T-cell (primary cell): ENCODE results near the gene TCF12. TPM values are rescaled to one million over a fixed set of nuclear protein-coding genes. Genes with fewer than 3 reads are reported as not detected.
A peak's percentile ranks its signal among the peaks of the same experiment; 100 is the strongest.

ENCODE experiments used
- ATAC-seq, 4 experiments: fragments of 200-7000 bp in 3 of 4; fragments of 150-1000 bp in 1 of 4; cut with Tn5 transposase; replicated peaks in 1 of 4; 1 replicate in 3 of 4; 2 replicates in 1 of 4; pipeline ENCODE4 v1.10.0; 2021; ENCODE audit warnings: moderate library complexity in 3 of 4, mild to moderate bottlenecking in 2 of 4, moderate number of reproducible peaks in 1 of 4
- CTCF ChIA-PET, 2 donors: fragments of 300-600 bp; sonication (Branson Sonifier 250); formaldehyde crosslinking; loops; one replicate each; lab custom pipeline; 2022; ENCODE audit warnings: antibody characterized with exemption in 2 of 2; lab: Charles Lee
- POLR2A ChIA-PET, 2 donors: fragments of 300-600 bp; sonication (Branson Sonifier 250); formaldehyde crosslinking; loops; one replicate each; lab custom pipeline; 2022; ENCODE audit warnings: antibody characterized with exemption in 2 of 2; lab: Charles Lee
- DNase-seq, 35 experiments: peaks; one replicate each; pipeline versions ENCODE4 v3.0.0 to v3.0.0-alpha.2; 2013 to 2023
- H3K27ac ChIP-seq: one replicate; pipeline ENCODE4 v1.5.1; 2013; ENCODE audit warnings: low read length
- H3K27me3 ChIP-seq, 2 experiments: replicated peaks in 1 of 2; 1 replicate in 1 of 2; 2 replicates in 1 of 2; pipeline versions ENCODE4 v1.6.1 to v1.7.0; 2013; ENCODE audit warnings: low read length in 1 of 2, mixed read lengths in 1 of 2; ENCODE audit not compliant: control insufficient read depth in 2 of 2, insufficient read depth in 2 of 2; ENCODE audit errors: extremely low read depth in 1 of 2
- H3K36me3 ChIP-seq, 2 donors: 1 replicate in 1 of 2; 2 replicates in 1 of 2; pipeline versions ENCODE4 v1.6.1 to v1.7.0; 2013; ENCODE audit warnings: low read length in 1 of 2; ENCODE audit not compliant: control insufficient read depth in 2 of 2, insufficient read depth in 1 of 2; ENCODE audit errors: extremely low read depth in 1 of 2
- H3K4me1 ChIP-seq, 2 experiments: 1 replicate in 1 of 2; 2 replicates in 1 of 2; pipeline versions ENCODE4 v1.6.1 to v1.7.0; 2013; ENCODE audit warnings: low read length in 2 of 2, mixed read lengths in 1 of 2; ENCODE audit not compliant: insufficient read depth in 2 of 2, control insufficient read depth in 1 of 2; ENCODE audit errors: extremely low read depth in 1 of 2
- H3K4me3 ChIP-seq, 2 donors: 1 replicate in 1 of 2; 2 replicates in 1 of 2; pipeline versions ENCODE4 v1.5.1 to v1.7.0; 2013; ENCODE audit warnings: mild to moderate bottlenecking in 2 of 2, low read length in 1 of 2, moderate library complexity in 1 of 2; ENCODE audit not compliant: control insufficient read depth in 1 of 2; ENCODE audit errors: extremely low read depth in 1 of 2
- H3K9me3 ChIP-seq: 2 replicates; pipeline ENCODE4 v1.7.0; 2013
- H3K27ac Mint-ChIP-seq, 2 donors: one replicate each; pipeline ENCODE4 v1.8.0; 2020 to 2021; ENCODE audit warnings: mild to moderate bottlenecking in 2 of 2, mixed read lengths in 2 of 2
- H3K27me3 Mint-ChIP-seq, 2 donors: one replicate each; pipeline ENCODE4 v1.8.0; 2021 to 2022; ENCODE audit warnings: mixed read lengths in 2 of 2
- H3K36me3 Mint-ChIP-seq: one replicate; pipeline ENCODE4 v1.8.0; 2021; ENCODE audit warnings: mixed read lengths
- H3K4me1 Mint-ChIP-seq, 3 donors: one replicate each; pipeline ENCODE4 v1.8.0; 2020 to 2022; ENCODE audit warnings: mixed read lengths in 3 of 3, mild to moderate bottlenecking in 1 of 3
- H3K4me3 Mint-ChIP-seq, 3 donors: one replicate each; pipeline ENCODE4 v1.8.0; 2020 to 2022; ENCODE audit warnings: mild to moderate bottlenecking in 3 of 3, mixed read lengths in 3 of 3, moderate library complexity in 3 of 3
- H3K9me3 Mint-ChIP-seq, 3 donors: one replicate each; pipeline ENCODE4 v1.8.0; 2020 to 2022; ENCODE audit warnings: mixed read lengths in 3 of 3
- WGBS: methylation state at CpG from one replicate; pipeline ENCODE4 v1.1.5; 2013; ENCODE audit warnings: missing lambda C conversion rate; ENCODE audit not compliant: insufficient coverage; 5-methylcytosine and 5-hydroxymethylcytosine counted together
- total RNA-seq, 35 experiments: library from RNA in 6 of 35; stranded (reverse) in 6 of 35; fragments of 120-200 nt in 1 of 35; gene quantifications; one replicate each; pipeline versions ENCODE4 v1.2.1 to v1.2.4 and lab custom pipeline; 2013 to 2026

TCF12 gene
- total RNA-seq, 5 donors from 2014 or later (not counting 1 experiment from before 2014, with no cell fraction given): 68.0 to 94.3 (median 83.0) TPM

- DNase-seq (no peak), ATAC-seq (no peak)
- H3K4me1 ChIP-seq: peaks cover 12 to 20% of the 10 kb centered on the region in 2 experiments
- H3K27ac ChIP-seq: no peak overlapping the region
- Mint-ChIP-seq H3K27ac (no peak overlapping the region), H3K9me3 (no peaks in the 10 kb centered on the region), H3K4me1 (peaks cover 68 to 78% (median 69%) of the 10 kb centered on the region in 3 donors), H3K27me3 (no peaks in the 10 kb centered on the region), H3K36me3 (no peaks in the 10 kb centered on the region), H3K4me3 (peak overlapping the region in 1 of 3 donors; percentile 46)
- H3K4me3 ChIP-seq: no peak overlapping the region
- H3K36me3 ChIP-seq: no peaks in the 10 kb centered on the region
- 21% methylated on average over 2 of the region's 5 CpGs for WGBS
- POLR2A ChIA-PET: no interaction called here
- H3K9me3 ChIP-seq: no peaks in the 10 kb centered on the region
- CTCF ChIA-PET: interaction anchor here in 1 of 2 donors (0.6 kb wide), 1 partner anchor 15 kb away, joined by 3 read pairs; no protein-coding TSS in a partner anchor
- H3K27me3 ChIP-seq: no peaks in the 10 kb centered on the region
Measured at GRCh38 chr15:57037548-57037947, 119.1 kb downstream of the TCF12 start.

GRCh38 chr15:57038040-57038439 lies 119.6 kb downstream of the TCF12 start:
- no peaks in the 10 kb centered on the region for H3K36me3 Mint-ChIP-seq
- Histone ChIP-seq H3K36me3 (no peaks in the 10 kb centered on the region), H3K4me1 (peaks cover 12 to 20% of the 10 kb centered on the region in 2 experiments), H3K4me3 (no peak overlapping the region), H3K9me3 (no peaks in the 10 kb centered on the region), H3K27ac (no peak overlapping the region), H3K27me3 (no peaks in the 10 kb centered on the region)
- H3K4me3 Mint-ChIP-seq: no peak overlapping the region
- no peaks in the 10 kb centered on the region for H3K27me3 Mint-ChIP-seq
- no CpG with 5 or more reads among the region's 2 CpGs for WGBS
- ChIA-PET CTCF (no interaction called here), POLR2A (no interaction called here)
- DNase-seq: no peak
- peaks cover 66 to 78% (median 68%) of the 10 kb centered on the region in 3 donors for H3K4me1 Mint-ChIP-seq
- H3K27ac Mint-ChIP-seq: no peak overlapping the region
- no peaks in the 10 kb centered on the region for H3K9me3 Mint-ChIP-seq
- ATAC-seq: no peak

GRCh38 chr15:57038496-57038895 lies 120.1 kb downstream of the TCF12 start:
- H3K27me3 Mint-ChIP-seq: no peaks in the 10 kb centered on the region
- H3K4me1 Mint-ChIP-seq: peaks cover 67 to 78% (median 68%) of the 10 kb centered on the region in 3 donors
- H3K9me3 Mint-ChIP-seq: no peaks in the 10 kb centered on the region
- H3K4me1 ChIP-seq: peaks cover 12 to 20% of the 10 kb centered on the region in 2 experiments
- ChIA-PET POLR2A (no interaction called here), CTCF (no interaction called here)
- no peak overlapping the region for H3K4me3 ChIP-seq
- ATAC-seq (no peak), DNase-seq (no peak)
- H3K27ac Mint-ChIP-seq: no peak overlapping the region
- no peaks in the 10 kb centered on the region for H3K9me3 ChIP-seq
- no peaks in the 10 kb centered on the region for H3K36me3 Mint-ChIP-seq
- no peak overlapping the region for H3K27ac ChIP-seq
- 100% methylated on average over 2 of the region's 5 CpGs for WGBS
- H3K36me3 ChIP-seq: no peaks in the 10 kb centered on the region
- H3K4me3 Mint-ChIP-seq: no peak overlapping the region
- H3K27me3 ChIP-seq: no peaks in the 10 kb centered on the region

- DNase-seq (no peak), ATAC-seq (no peak)
- CTCF ChIA-PET: no interaction called here
- no peaks in the 10 kb centered on the region for H3K36me3 ChIP-seq
- Mint-ChIP-seq H3K36me3 (peaks cover 7% of the 10 kb centered on the region), H3K4me3 (no peak overlapping the region), H3K9me3 (no peaks in the 10 kb centered on the region), H3K27me3 (no peaks in the 10 kb centered on the region), H3K27ac (no peak overlapping the region), H3K4me1 (peaks cover 64 to 85% (median 65%) of the 10 kb centered on the region in 3 donors)
- H3K9me3 ChIP-seq: no peaks in the 10 kb centered on the region
- H3K4me1 ChIP-seq: peaks cover 7 to 20% of the 10 kb centered on the region in 2 experiments
- POLR2A ChIA-PET: no interaction called here
- no peak overlapping the region for H3K27ac ChIP-seq
- no peaks in the 10 kb centered on the region for H3K27me3 ChIP-seq
- H3K4me3 ChIP-seq: no peak overlapping the region
Measured at GRCh38 chr15:57041416-57041815, 123.0 kb downstream of the TCF12 start.

GRCh38 chr15:57044072-57044702 lies 125.7 kb downstream of the TCF12 start:
- no peaks in the 10 kb centered on the region for H3K36me3 ChIP-seq
- WGBS: 100% methylated on average over 1 of the region's 5 CpGs
- peaks cover 45 to 67% (median 45%) of the 10 kb centered on the region in 3 donors for H3K4me1 Mint-ChIP-seq
- H3K27me3 Mint-ChIP-seq: no peaks in the 10 kb centered on the region
- DNase-seq (no peak), ATAC-seq (no peak)
- no peaks in the 10 kb centered on the region for H3K9me3 ChIP-seq
- H3K4me1 ChIP-seq: peaks cover 0 to 12% of the 10 kb centered on the region in 2 experiments
- H3K27me3 ChIP-seq: no peaks in the 10 kb centered on the region
- ChIA-PET POLR2A (no interaction called here), CTCF (no interaction called here)
- H3K27ac Mint-ChIP-seq: no peak overlapping the region
- no peak overlapping the region for H3K27ac ChIP-seq
- H3K36me3 Mint-ChIP-seq: peaks cover 18% of the 10 kb centered on the region
- H3K9me3 Mint-ChIP-seq: no peaks in the 10 kb centered on the region
- H3K4me3 ChIP-seq: no peak overlapping the region
- no peak overlapping the region for H3K4me3 Mint-ChIP-seq

- WGBS: no CpG with 5 or more reads among the region's 4 CpGs
- Histone ChIP-seq H3K36me3 (no peaks in the 10 kb centered on the region), H3K4me1 (peaks cover 0 to 9% of the 10 kb centered on the region in 2 experiments), H3K4me3 (no peak overlapping the region), H3K9me3 (no peaks in the 10 kb centered on the region), H3K27ac (no peak overlapping the region), H3K27me3 (no peaks in the 10 kb centered on the region)
- Mint-ChIP-seq H3K36me3 (peaks cover 21% of the 10 kb centered on the region), H3K4me3 (no peak overlapping the region), H3K4me1 (peaks cover 42 to 67% (median 45%) of the 10 kb centered on the region in 3 donors), H3K27me3 (no peaks in the 10 kb centered on the region), H3K9me3 (no peaks in the 10 kb centered on the region), H3K27ac (no peak overlapping the region)
- CTCF ChIA-PET: no interaction called here
- DNase-seq: no peak
- no peak for ATAC-seq
- POLR2A ChIA-PET: no interaction called here
Measured at GRCh38 chr15:57044970-57045369, 126.5 kb downstream of the TCF12 start.
